Mesenchymal stem cell (in vitro differentiated cells and primary cell): ENCODE measurements around the gene COL4A4.

Experiments
- DNase-seq: peaks from one replicate; pipeline ENCODE4 v3.0.0-alpha.2; 2013
- H2AFZ ChIP-seq: one replicate; pipeline ENCODE4 v1.6.1; 2013; ENCODE audit warnings: low read depth, mild to moderate bottlenecking, control low read depth, inconsistent platforms, low read length, moderate library complexity
- H2AK5ac ChIP-seq: 2 replicates; pipeline ENCODE4 v1.6.1; 2013; ENCODE audit warnings: low read length, moderate library complexity, mild to moderate bottlenecking, inconsistent platforms; ENCODE audit not compliant: severe bottlenecking
- H2BK120ac ChIP-seq: one replicate; pipeline ENCODE4 v1.6.1; 2013; ENCODE audit warnings: low read depth, mild to moderate bottlenecking, inconsistent platforms, low read length, moderate library complexity
- H2BK12ac ChIP-seq, 2 experiments: one replicate each; pipeline ENCODE4 v1.6.1; 2013; ENCODE audit warnings: inconsistent platforms in 2 of 2, low read length in 2 of 2, mild to moderate bottlenecking in 2 of 2, moderate library complexity in 2 of 2, control low read depth in 1 of 2
- H2BK15ac ChIP-seq: one replicate; pipeline ENCODE4 v1.6.1; 2013; ENCODE audit warnings: mild to moderate bottlenecking, low read depth, inconsistent platforms; ENCODE audit not compliant: poor library complexity, severe bottlenecking
- H2BK5ac ChIP-seq: 2 replicates; pipeline ENCODE4 v1.6.1; 2013; ENCODE audit warnings: low read depth, mild to moderate bottlenecking, low read length, control low read depth, inconsistent platforms; ENCODE audit not compliant: poor library complexity, severe bottlenecking
- H3K14ac ChIP-seq, 2 experiments: one replicate each; pipeline ENCODE4 v1.6.1; 2013; ENCODE audit warnings: inconsistent platforms in 2 of 2, low read length in 2 of 2, control low read depth in 1 of 2, mild to moderate bottlenecking in 1 of 2, moderate library complexity in 1 of 2
- H3K18ac ChIP-seq, 2 experiments: one replicate each; pipeline ENCODE4 v1.6.1; 2013; ENCODE audit warnings: inconsistent platforms in 2 of 2, low read length in 2 of 2, control low read depth in 1 of 2, low read depth in 1 of 2, mild to moderate bottlenecking in 1 of 2
- H3K23ac ChIP-seq, 2 experiments: one replicate each; pipeline ENCODE4 v1.6.1; 2013; ENCODE audit warnings: inconsistent platforms in 2 of 2, low read length in 2 of 2, mild to moderate bottlenecking in 2 of 2, moderate library complexity in 2 of 2, control low read depth in 1 of 2
- H3K27ac ChIP-seq: 2 replicates; pipeline ENCODE4 v1.5.1; 2013; ENCODE audit warnings: mild to moderate bottlenecking, moderate library complexity, low read length, control low read depth, inconsistent platforms; ENCODE audit not compliant: poor library complexity, severe bottlenecking
- H3K27me3 ChIP-seq, 2 experiments: 2 replicates each; pipeline versions ENCODE4 v1.6.1 to v1.7.0; 2013; ENCODE audit warnings: low read length in 2 of 2, mild to moderate bottlenecking in 2 of 2, moderate library complexity in 2 of 2, control low read depth in 1 of 2, inconsistent platforms in 1 of 2; ENCODE audit not compliant: control insufficient read depth in 1 of 2, insufficient read depth in 1 of 2
- H3K36me3 ChIP-seq, 2 experiments: 2 replicates each; pipeline versions ENCODE4 v1.6.1 to v1.7.0; 2013; ENCODE audit warnings: low read length in 2 of 2, control low read depth in 1 of 2, inconsistent platforms in 1 of 2, low read depth in 1 of 2, mild to moderate bottlenecking in 1 of 2; ENCODE audit not compliant: insufficient read depth in 2 of 2, control insufficient read depth in 1 of 2
- H3K4ac ChIP-seq, 2 experiments: one replicate each; pipeline ENCODE4 v1.6.1; 2013; ENCODE audit warnings: inconsistent platforms in 2 of 2, low read length in 2 of 2, mild to moderate bottlenecking in 2 of 2, moderate library complexity in 2 of 2, control low read depth in 1 of 2, low read depth in 1 of 2
- H3K4me1 ChIP-seq: 2 replicates; pipeline ENCODE4 v1.6.1; 2013; ENCODE audit warnings: low read depth, low read length, control low read depth; ENCODE audit not compliant: control insufficient read depth, insufficient read depth
- H3K4me2 ChIP-seq: 2 replicates; pipeline ENCODE4 v1.6.1; 2013; ENCODE audit warnings: low read length, mild to moderate bottlenecking, inconsistent platforms; ENCODE audit not compliant: poor library complexity, severe bottlenecking
- H3K4me3 ChIP-seq, 2 experiments: 2 replicates each; pipeline versions ENCODE4 v1.5.1 to v1.7.0; 2013; ENCODE audit warnings: low read length in 2 of 2, mild to moderate bottlenecking in 2 of 2, control low read depth in 1 of 2, low read depth in 1 of 2; ENCODE audit not compliant: insufficient read depth in 1 of 2
- H3K79me1 ChIP-seq: replicated peaks from 2 replicates; pipeline ENCODE4 v1.6.1; 2013; ENCODE audit warnings: mild to moderate bottlenecking, control low read depth, low read length, inconsistent platforms; ENCODE audit not compliant: poor library complexity, severe bottlenecking
- H3K9ac ChIP-seq: 2 replicates; pipeline ENCODE4 v1.7.0; 2013; ENCODE audit warnings: mild to moderate bottlenecking, low read length, moderate library complexity
- H3K9me3 ChIP-seq: 2 replicates; pipeline ENCODE4 v1.7.0; 2013; ENCODE audit warnings: mild to moderate bottlenecking, low read length; ENCODE audit not compliant: control insufficient read depth
- H4K8ac ChIP-seq: one replicate; pipeline ENCODE4 v1.6.1; 2013; ENCODE audit warnings: inconsistent platforms, mild to moderate bottlenecking, low read length, moderate library complexity
- H4K91ac ChIP-seq: one replicate; pipeline ENCODE4 v1.6.1; 2013; ENCODE audit warnings: mild to moderate bottlenecking, low read length, inconsistent platforms
- WGBS: methylation state at CpG from one replicate; pipeline ENCODE4 v1.1.7; 2013; ENCODE audit warnings: mixed read lengths; 5-methylcytosine and 5-hydroxymethylcytosine counted together

COL4A4 gene

GRCh38 chr2:227054006-227054405 lies 110.0 kb downstream of the COL4A4 start:
- no peak overlapping the region for H3K4ac ChIP-seq
- no peaks in the 10 kb centered on the region for H3K27me3 ChIP-seq
- no peak overlapping the region for H3K18ac ChIP-seq
- H3K4me2 ChIP-seq: no peak overlapping the region
- H2AFZ ChIP-seq: no peak overlapping the region
- H3K79me1 ChIP-seq: no peaks in the 10 kb centered on the region
- no peak overlapping the region for H3K27ac ChIP-seq
- H2BK15ac ChIP-seq: no peak overlapping the region
- no peak overlapping the region for H4K91ac ChIP-seq
- H3K23ac ChIP-seq: no peak overlapping the region
- H3K36me3 ChIP-seq: no peaks in the 10 kb centered on the region
- H3K14ac ChIP-seq: no peak overlapping the region
- no peaks in the 10 kb centered on the region for H3K4me1 ChIP-seq
- H3K4me3 ChIP-seq: no peak overlapping the region
- H4K8ac ChIP-seq: no peak overlapping the region
- no peak overlapping the region for H2BK120ac ChIP-seq
- H2BK5ac ChIP-seq: no peak overlapping the region
- no peak overlapping the region for H2AK5ac ChIP-seq
- no peaks in the 10 kb centered on the region for H3K9me3 ChIP-seq
- H3K9ac ChIP-seq: no peak overlapping the region
- no peak for DNase-seq
- WGBS: no CpG with 5 or more reads among the region's 1 CpG
- no peak overlapping the region for H2BK12ac ChIP-seq

- H2BK12ac ChIP-seq: no peak overlapping the region
- H4K91ac ChIP-seq: no peak overlapping the region
- no peaks in the 10 kb centered on the region for H3K9me3 ChIP-seq
- no peak for DNase-seq
- no peak overlapping the region for H2BK5ac ChIP-seq
- H2AFZ ChIP-seq: no peak overlapping the region
- no peak overlapping the region for H3K4ac ChIP-seq
- no peaks in the 10 kb centered on the region for H3K36me3 ChIP-seq
- no peak overlapping the region for H4K8ac ChIP-seq
- WGBS: 65% methylated on average over 4 of the region's 6 CpGs
- H3K9ac ChIP-seq: no peak overlapping the region
- no peaks in the 10 kb centered on the region for H3K79me1 ChIP-seq
- H2BK120ac ChIP-seq: no peak overlapping the region
- no peak overlapping the region for H3K27ac ChIP-seq
- no peak overlapping the region for H2AK5ac ChIP-seq
- no peak overlapping the region for H3K4me3 ChIP-seq
- no peak overlapping the region for H3K18ac ChIP-seq
- no peak overlapping the region for H2BK15ac ChIP-seq
- H3K14ac ChIP-seq: no peak overlapping the region
- no peaks in the 10 kb centered on the region for H3K4me1 ChIP-seq
- H3K4me2 ChIP-seq: no peak overlapping the region
- no peak overlapping the region for H3K23ac ChIP-seq
- H3K27me3 ChIP-seq: no peaks in the 10 kb centered on the region
These were observed 111.1 kb downstream of the COL4A4 start for GRCh38 chr2:227052879-227053278.

DNA sequence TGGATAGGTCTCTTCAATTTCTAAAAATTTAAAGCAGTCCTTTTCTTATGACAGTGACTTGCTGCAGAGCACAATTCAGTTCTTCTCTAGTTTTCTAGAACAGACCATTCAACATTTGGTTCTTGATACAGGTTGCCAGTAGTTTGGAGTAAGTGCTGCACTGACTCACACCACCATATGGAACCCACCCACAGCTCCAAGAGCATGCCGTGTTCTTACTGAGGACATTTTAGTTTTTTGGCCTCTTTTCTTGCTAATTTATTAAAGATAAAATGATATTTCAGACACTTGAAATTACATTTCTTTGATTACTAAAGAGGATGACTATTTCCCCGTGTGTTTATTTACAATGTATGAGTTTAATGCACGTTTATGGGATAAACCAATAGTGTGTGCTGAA lies 120.0 kb downstream of the COL4A4 start:
- no peak overlapping the region for H3K9ac ChIP-seq
- no peak overlapping the region for H2AK5ac ChIP-seq
- no peak overlapping the region for H2BK5ac ChIP-seq
- H3K4me1 ChIP-seq: no peaks in the 10 kb centered on the region
- H3K23ac ChIP-seq: no peak overlapping the region
- no peak overlapping the region for H3K4me2 ChIP-seq
- no peak overlapping the region for H2BK15ac ChIP-seq
- H3K27ac ChIP-seq: no peak overlapping the region
- no peaks in the 10 kb centered on the region for H3K9me3 ChIP-seq
- no peak overlapping the region for H2AFZ ChIP-seq
- H4K8ac ChIP-seq: no peak overlapping the region
- no peaks in the 10 kb centered on the region for H3K27me3 ChIP-seq
- no peak overlapping the region for H3K4me3 ChIP-seq
- WGBS: no CpG with 5 or more reads among the region's 3 CpGs
- no peak overlapping the region for H3K14ac ChIP-seq
- H3K18ac ChIP-seq: no peak overlapping the region
- H3K36me3 ChIP-seq: no peaks in the 10 kb centered on the region
- H2BK12ac ChIP-seq: no peak overlapping the region
- no peak for DNase-seq
- H3K79me1 ChIP-seq: no peaks in the 10 kb centered on the region
- H2BK120ac ChIP-seq: no peak overlapping the region
- no peak overlapping the region for H3K4ac ChIP-seq
- H4K91ac ChIP-seq: no peak overlapping the region

DNA sequence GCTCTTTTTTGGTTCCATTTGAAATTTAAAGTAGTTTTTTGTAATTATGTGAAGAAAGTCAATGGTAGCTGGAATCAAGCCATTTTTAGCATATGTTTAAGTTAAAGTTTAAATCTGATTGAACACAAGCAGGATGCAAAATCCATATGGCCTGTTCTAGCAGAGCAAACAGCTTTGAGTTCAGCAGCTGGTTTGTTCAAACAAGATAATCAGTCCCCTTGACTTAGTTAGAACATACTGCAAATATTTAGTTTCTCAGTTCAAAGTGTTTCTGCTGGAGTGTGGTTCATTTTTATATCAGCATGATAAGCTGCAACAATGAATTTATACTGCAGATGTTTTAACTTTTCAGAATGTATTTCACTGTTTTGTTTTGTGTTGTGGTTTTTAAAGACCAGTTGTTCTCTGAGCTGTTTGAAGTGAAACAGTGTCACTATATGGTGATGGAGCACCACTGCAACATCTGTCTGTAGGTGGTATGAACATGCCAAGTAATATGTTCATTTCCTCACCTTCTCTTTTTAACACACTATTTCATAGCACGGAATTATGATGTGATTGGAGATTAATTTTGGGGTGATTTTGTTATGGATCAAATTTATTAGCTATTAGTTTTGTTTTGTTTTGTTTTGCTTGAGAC lies 125.3 kb downstream of the COL4A4 start:
- Histone ChIP-seq H3K79me1 (no peaks in the 10 kb centered on the region), H2BK15ac (no peak overlapping the region), H3K27ac (no peak overlapping the region), H2AFZ (no peak overlapping the region), H3K14ac (no peak overlapping the region), H2BK12ac (no peak overlapping the region), H3K4me3 (no peak overlapping the region), H2BK5ac (no peak overlapping the region), H2BK120ac (no peak overlapping the region), H3K23ac (no peak overlapping the region), H3K4me1 (no peaks in the 10 kb centered on the region), H2AK5ac (no peak overlapping the region), H3K27me3 (no peaks in the 10 kb centered on the region), H4K8ac (no peak overlapping the region), H3K9me3 (no peaks in the 10 kb centered on the region), H3K4me2 (no peak overlapping the region), H3K9ac (no peak overlapping the region), H3K18ac (no peak overlapping the region), H3K4ac (no peak overlapping the region), H4K91ac (no peak overlapping the region), H3K36me3 (no peaks in the 10 kb centered on the region)
- WGBS: no CpG with 5 or more reads among the region's 1 CpG
- no peak for DNase-seq
